ENCODE measurements around the gene PRKAG2.

The PRKAG2 gene

DNA sequence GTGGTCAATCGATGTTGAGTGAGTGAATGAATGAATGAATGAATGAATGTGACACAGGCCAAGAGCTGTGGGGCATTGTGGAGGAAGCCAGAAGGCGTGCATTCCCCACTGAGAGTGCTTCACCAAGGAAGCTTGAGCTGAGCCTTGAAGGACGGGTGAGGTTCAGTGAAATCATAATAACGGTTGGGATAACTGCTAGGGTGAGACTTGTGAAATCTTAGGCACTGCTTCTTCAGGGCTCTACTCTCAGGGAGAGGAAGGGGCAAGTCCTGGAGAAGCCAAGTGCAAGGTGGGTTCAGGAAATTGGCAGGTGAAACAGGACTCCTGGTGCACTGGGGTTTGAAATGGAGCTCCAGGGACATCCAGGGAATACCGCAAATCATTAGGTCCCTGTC, 23.7 kb upstream of the PRKAG2 start:
- no peak for DNase-seq

DNA sequence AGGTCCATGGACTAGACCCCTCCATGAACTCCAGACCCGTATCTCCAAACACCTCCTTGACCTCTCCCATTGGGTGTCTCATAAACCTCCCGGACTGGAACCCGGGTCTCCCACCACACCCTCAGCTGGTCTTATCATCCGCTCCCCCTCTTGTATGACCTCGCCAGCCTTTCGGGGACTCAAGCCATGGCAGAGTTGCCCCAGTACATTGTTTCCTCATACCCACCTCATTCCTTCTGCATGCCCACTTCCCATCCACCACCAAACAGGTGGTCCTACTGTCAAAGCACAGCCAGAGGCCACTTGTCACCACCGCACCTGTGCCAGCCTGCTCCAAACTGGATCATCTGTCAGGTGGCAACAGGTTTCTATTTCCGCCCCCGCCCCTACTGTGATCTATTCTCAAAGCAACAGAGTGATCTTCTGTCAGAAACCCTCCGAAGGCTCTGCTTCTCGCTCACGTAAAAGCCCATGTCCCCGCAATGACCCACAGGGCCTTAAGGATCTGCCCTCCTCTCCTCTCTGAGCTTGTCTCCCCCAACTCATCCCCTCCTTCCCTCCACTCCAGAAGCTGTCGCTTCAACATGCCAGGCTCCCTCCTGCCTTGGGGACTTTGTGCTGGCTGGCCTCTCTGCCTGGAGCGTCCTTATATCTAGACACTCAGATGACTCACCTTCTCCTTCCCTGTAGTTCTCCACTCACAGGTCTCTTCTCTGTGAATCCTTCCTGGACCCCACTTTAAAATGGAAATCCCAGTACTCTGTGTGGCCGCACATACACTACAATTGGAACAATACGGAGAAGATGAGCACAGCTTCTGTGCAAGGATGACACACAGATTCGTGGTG, 22.8 kb upstream of the PRKAG2 start:
- no peak for DNase-seq

DNA sequence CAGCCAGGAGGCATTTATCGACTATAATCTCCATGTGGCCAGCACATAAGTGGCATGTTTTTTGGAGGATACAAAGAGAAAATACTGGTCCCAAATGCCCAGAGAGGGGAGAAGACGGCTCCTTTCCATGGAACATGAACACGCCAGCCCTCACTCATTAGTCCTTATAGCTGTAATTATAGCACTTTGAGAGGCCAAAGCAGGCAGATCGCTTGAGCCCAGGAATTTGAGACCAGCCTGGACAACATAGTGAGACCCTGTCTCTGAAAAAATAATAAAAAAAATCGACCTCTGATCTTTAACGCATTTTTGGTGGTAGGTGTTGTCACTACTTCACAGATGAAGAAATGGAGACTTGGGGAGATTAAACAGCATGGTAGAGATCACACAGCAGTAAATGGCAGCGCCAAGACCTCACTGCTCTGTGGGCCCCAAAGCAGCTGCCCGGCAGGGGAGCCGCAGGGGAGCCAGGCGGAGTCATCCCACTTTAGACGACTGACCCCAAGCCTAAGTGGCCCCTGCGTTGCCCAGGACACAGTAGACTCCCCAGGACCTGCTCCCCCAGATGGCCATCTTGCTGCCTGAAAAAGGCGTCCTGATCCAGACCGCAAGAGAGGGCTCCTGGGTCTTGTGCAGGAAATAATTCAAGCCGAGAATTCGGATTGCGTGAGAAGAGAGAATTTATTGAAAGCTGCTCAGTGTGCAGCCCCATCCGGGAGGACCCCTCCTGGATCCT, 21.2 kb upstream of the PRKAG2 start:
- DNase-seq = no peak

DNA sequence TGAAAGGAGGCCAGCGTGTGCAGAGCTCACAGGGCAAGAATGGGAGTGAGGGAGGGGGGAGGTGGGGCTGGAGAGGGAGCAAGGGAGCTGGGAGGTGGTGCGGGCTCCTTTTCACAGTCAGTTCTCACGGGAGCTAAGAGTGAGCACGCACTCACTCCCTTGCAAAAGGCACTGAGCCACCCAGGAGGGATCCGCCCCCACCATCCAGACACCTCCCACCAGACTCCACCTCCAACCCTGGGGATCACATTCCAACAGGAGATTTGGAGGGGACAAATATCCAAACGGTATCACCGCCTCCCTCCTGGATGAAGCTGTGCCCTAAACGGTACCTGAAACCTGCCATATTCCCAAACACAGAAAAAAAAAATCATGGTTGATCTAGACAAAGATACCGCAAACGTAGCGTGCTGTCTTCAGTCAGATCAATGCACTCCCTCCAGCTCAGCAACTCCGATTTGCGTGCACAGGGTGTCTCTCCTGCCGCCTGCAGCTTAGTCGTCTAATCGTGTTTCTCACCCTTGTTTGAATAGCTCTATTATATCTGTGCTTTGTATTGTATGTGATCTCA, 20.3 kb upstream of the PRKAG2 start:
- no peak for DNase-seq

DNA sequence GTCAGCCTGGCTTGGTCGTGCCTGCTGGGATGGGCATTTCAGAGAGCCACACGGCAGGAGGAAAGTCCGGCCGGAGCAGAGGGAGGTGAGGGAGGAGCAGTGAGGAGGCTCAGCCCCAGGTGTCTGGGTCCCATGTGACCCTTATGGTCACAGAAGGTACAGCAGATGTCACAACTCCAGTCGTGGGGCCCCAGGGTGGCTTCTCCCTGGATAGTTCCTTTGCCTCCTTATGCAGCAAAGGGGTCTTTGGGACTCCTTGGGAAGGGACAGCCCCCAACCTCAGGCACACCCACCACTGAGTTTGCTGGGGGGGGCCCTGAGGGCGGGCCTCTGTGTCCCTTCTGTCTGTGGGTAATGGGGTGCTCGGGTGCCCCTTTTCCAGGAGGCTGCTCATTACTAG, 19.6 kb upstream of the PRKAG2 start:
- no peak for DNase-seq

DNA sequence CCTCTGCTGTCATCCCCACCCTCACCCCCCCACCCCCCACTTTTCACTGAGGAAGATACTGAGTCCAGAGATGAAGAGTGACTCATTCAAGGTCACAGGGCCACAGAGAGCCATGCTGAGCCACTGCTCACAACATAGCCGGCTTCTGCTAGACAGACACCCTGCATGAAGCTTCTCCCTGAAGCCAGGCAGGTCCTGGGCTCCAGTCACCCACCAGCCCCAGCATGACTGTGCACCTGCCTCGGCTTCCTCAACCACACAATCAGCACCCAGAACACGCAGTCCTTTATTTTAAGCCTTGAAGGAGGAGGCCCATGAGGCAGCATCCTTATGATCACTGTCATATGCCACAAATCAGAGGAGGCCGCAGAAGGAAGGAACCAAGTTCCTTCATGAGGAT, 19.2 kb upstream of the PRKAG2 start:
- no peak for DNase-seq

GRCh38 chr7:151895631-151896031, 18.7 kb upstream of the PRKAG2 start:
- DNase-seq = no peak

DNA sequence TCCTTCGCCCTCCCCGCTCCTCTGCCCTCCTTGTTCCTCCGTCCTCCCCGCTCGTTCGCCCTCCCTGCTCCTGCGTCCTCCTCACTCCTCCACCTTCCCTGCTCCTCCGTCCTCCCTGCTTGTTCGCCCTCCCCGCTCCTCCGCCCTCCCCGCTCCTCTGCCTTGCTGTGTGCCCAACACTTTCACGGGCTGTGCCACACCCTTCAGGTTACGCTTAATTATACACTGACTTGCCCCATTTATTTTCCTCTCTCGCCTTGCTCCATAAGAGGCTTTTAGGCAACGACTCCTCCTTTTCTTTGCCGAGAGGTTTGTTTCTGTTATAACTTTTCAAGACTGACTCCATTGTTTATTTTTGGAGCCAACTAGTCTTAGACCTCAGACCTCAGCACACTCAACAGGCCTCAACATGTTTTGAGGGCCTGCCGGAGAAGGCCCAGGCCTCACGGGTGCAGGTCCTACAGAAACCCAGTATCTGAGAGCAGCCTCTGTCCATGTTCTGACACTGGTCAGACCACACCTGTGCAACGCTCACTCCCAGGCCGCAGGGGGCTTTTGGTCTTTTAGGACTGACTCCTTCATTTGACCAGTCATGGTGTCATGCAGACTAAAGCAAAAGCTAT, 18.2 kb upstream of the PRKAG2 start:
- no peak for DNase-seq

DNA sequence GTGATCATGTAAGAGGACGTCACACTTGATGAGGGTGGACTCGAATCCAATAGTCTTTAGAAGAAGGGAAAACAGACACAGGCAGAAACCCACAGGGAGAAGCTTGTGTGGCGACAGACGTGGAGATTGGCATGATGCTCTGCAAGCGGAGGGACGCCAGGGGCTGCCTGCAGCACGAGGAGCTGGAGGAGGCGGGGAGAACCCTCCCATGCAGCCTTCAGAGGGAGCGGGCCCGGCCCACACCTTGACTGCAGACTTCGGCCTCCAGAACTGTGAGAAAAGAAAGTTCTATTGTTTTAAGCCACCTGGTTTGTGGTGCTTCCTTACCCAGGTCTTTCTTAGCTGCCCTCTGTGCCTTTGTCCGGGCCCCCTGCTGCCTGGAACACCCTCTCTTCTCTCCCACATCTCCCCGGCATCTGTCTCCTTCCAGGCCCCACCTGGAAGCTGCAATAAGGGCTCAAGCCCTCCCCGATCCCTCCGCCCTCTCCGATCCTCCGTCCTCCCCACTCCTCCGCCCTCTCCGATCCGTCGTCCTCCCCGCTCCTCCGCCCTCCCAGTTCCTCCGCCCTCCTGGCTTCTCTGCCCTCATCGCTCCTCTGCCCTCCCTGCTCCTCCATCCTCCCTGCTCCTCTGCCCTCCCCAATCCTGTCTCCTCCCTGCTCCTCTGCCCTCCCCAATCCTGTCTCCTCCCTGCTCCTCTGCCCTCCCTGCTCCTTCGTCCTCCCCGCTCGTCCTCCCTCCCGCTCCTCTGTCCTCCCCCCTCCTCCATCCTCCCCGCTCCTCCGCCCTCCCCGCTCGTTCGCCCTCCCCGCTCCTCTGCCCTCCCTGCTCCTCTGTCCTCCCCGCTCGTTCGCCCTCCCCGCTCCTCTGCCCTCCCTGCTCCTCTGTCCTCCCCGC, 17.4 kb upstream of the PRKAG2 start:
- DNase-seq = no peak

DNA sequence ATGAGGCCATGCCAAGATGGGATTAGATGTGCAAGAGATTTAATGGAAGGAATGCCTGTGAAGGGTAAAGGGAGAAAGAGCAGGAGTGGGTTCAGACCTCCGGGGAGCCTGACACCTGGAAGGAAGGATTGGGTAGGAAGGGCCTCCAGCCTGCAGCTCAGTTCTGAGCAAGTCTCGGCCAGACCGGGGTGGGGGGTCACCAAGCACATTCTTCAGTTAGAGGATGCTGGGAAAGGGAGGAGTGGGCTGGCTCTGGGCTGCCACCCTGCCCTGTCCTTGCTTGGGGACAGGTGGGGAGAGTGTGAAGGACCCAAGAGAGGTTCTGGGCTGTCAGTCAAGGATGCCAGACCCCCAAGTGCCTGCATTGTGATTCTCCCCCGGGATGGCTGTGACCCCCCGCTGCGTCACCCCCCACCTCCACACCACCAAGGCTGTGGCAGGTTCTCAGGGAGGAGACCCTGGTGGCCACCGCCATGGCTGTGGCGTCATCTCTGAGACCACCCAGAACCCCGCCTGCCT, 16.5 kb upstream of the PRKAG2 start:
- no peak for DNase-seq

DNA sequence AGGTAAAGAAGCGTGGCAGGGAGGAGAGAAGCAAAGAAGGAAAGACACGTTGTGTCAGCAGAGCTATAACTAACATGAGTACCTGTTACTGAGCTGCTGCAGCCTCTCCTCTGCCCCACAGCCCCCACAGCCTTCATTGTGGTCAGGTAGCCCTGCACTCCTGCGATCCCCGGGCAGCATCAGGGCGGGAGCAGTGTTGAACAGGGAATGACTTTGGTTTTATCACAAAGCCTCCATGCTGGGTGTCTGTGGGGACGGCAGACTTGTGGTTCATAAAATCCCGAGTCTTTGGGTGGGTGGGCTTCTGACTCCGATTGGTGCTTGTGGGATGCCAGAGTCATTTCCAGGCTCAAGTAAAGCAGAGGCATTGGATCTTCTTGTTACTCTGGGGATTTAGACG, 14.8 kb upstream of the PRKAG2 start:
- DNase-seq = no peak

DNA sequence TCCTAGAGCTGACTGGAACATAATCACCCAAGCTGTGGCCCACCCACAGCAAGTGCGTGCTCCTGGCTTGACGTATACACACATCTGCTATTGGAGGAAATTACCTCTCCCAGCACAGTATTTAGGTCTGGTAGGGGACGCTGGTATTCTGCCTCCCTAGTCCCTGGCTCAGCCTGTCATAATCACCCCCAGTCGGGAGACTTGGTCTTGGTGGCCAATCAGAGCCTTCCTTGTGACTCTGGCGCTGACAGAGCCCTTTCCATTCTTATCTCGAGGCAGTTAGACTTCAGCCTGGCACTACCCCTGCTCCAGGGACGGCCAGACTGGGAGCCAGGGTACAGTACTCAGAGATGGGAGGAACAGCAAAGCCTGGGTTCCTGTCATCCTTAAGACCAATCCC, 14.3 kb upstream of the PRKAG2 start:
- DNase-seq = no peak

GRCh38 chr7:151890355-151891004, 13.6 kb upstream of the PRKAG2 start:
- DNase-seq = no peak

DNA sequence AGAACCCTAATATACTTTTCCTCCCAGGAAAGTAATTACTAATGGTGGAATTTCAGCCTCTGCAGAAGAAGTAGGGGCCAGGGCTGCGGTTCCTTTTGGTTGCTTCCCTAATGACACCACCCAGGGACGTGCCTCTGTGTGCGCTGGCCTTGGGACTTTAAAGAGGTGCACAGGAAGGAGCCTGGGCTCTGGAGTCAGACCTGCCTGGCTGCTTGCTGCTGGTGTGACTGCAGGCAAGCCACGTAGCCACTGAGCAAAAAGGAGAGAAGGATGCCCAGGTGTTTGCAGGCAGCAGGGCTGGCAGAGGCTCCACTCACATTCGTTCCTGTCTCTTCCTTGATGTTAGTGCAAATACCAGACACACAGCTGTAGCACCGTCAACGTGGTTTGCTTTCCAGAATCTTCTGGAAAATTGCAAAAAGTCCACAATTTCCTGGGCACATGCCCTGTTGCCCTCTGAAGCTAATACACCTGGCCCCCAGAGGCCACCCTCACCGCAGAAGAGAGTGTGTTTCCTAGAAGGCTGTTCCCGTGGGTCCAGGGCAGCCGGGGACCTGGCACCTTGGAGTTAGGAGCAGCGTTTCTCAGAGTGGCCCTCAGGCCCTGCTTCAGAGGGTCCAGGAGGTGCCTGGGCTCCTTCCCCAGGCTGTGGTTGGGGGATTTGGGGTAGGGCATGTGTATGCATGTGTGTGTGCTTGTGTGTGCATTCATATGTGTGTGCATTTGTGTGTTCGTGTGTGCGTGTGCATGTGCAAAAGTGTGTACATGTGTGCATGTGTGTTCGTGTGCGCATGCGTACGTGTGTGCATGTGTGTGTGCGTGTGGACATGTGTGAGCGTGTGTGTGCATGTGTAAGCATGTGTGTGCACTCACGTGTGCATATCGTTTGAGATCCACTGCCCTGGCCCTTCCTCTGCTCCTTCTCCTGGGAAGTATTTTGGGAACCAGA, 12.8 kb upstream of the PRKAG2 start:
- no peak for DNase-seq

DNA sequence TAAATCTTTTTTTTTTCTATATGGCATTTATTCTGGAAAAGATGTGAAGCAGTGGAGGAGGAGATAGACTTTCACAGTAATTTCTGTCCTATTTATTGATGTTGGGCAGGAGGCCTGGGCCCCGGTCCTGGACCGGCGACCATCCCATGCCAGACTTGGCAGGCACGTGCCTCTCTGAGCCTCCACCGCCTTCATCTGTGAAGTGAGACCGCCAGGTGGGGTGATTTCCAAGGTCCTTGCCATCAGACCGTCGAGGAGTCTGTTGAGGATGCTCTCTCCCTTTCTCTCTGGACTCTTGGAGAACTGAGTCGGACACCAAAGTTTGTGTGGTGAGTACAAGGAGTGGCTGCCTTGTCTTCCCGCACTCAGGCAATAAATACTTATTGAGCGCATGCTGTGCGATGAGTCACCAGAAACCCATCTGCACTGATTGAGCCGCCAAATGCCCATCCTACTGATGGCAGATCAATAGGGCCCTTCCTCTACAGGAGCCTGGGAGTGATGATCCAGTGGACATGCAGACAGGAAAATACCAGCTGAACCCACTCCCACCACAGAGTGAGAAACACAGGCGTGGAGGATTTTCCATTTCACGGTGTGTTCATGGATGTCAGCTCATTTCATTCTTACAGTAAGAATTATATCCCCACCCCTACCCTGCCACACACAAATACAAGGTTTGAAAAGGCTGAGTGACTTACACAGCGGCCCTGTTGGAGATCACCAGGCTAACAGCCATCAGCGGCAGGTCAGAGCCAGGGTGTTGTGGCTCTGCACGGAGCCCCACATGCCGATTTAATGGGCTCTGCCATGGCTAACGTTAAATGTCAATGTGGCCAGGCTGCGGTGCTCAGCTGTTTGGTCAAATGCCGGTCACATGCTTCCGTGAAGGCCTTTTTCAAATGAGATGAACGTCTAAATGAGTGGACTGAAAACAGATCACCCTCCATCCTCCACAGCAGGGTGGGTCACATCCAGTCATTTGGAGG, 11.5 kb upstream of the PRKAG2 start:
- no peak for DNase-seq

GRCh38 chr7:151886783-151887182, 9.9 kb upstream of the PRKAG2 start:
- DNase-seq = no peak

GRCh38 chr7:151885202-151885580, 8.3 kb upstream of the PRKAG2 start:
- no peak for DNase-seq

- DNase-seq = no peak
Measured at GRCh38 chr7:151884312-151885201, 7.6 kb upstream of the PRKAG2 start.

All from NCI-H748 treated with DMSO at 0.1 percent for 48 hours (cell line).